Central memory CD4-positive, alpha-beta T cell (primary cell): Measurements from ENCODE around the gene PNPT1.

ENCODE experiments used
- DNase-seq: peaks from one replicate; pipeline ENCODE4 v3.0.0; 2022

The PNPT1 gene

DNA sequence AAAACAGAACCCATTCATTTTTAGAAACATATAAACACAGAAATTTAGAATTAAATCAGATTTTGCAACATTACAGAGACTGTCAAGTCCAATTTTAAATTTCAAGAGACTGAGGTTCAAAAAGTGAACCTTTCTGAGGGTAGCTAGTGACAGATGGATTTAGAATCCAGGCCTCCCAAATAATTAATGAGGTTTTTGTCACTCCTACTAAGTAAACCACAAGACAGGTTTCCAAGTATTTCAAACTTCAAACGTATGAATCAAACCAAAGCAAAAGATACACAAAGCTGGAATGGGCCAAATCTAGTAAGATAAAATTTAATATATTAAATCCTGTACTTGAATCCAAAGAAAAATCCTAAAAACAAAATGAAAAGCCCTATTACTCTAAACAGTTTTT lies 101.5 kb downstream of the PNPT1 start:
- no peak for DNase-seq

DNA sequence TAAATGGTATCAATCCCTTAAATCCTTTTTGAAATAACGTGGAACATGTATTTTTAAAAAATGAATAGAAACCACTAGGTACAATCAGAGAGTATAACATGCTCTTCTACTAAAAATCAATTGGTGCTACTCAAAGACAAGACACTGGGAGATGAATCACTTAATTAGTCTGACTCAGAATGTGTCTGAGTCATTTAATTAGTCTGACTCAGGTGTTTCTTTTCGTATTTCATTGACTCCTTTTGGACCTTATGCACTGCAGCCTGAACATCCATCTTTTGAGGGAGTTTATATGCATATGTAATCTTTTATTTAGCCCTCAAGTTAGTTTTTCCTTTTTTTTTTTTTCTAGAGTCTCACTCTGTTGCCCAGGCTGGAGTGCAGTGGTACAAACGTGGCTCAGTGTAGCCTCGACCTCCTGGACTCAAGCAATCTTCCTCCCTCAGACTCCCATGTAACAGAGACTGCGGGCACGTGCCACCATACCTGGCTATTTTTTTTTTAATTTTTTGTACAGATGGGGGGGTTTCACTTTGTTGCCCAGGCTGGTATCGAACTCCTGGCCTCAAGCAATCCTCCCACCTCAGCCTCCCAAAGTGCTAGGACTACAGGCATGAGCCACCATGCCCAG lies 102.7 kb downstream of the PNPT1 start:
- no peak for DNase-seq

DNA sequence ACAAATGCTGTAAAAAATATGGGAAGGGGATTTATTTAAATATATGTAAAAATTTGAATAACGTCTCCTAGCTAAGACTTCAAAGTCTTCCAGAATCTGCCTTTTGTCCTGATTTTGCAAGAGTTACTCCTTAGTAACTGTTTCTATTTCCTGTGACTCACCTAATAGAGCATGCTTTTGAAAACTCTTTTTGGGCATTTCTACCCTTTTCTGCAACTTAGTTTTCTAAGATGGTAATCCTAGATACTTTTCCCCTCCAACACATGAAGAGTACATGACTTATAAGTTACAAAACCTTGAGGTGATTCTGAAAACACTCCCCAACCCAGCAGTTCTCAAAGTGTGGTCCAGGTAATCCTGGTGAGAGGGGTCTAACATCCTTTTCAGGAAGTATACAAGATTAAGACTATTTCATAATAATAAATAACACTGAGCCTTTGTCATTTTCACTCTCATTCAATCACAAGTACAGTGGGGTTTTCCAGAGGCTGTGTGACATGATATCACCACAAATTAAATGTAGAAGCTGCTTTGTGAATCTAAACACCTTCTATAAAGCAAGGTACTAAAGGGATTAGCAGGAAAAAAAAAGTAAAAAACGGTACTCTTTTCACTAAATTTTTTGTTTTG lies 108.1 kb downstream of the PNPT1 start:
- no peak for DNase-seq
